K562 (cell line): ENCODE results near the gene SPI1. TPM values are rescaled to one million over a fixed set of nuclear protein-coding genes. Genes with fewer than 3 reads are reported as not detected.
A peak's percentile ranks its signal among the peaks of the same experiment; 100 is the strongest.

Experiments used
- ATAC-seq: fragments of 200-7000 bp; cut with Tn5 transposase; 3 replicates; pipeline ENCODE4 v1.9.1; 2020; ENCODE audit warnings: moderate library complexity
- BruUV-seq: library from RNA; stranded (reverse); fragments of 400-500 nt; replicated peaks from 2 replicates; lab custom pipeline; 2021; lab: Mats Ljungman, UMichigan
- CTCF ChIA-PET: fragments of 300-600 bp; formaldehyde crosslinking; extraction: SDS; loops from one replicate; lab custom pipeline; 2021; ENCODE audit warnings: low intra/inter-chr PET ratio; lab: Yijun Ruan, JAX
- POLR2A ChIA-PET: fragments of 300-600, 350-650 bp; sonication (Branson Sonifier 250); formaldehyde crosslinking; extraction: SDS; loops from one replicate; lab custom pipeline; 2021; ENCODE audit warnings: antibody characterized with exemption, inconsistent platforms; lab: Yijun Ruan, JAX
- DNase-seq, 4 experiments: peaks; one replicate each; pipeline versions ENCODE4 v3.0.0 to v3.0.0-alpha.2; 2011 to 2018; ENCODE audit warnings: low spot score in 3 of 4, mixed read lengths in 3 of 4; ENCODE audit errors: extremely low read depth in 1 of 4
- FAIRE-seq: peaks from 2 replicates; lab custom pipeline; 2011; peaks lifted over from hg19 to GRCh38; lab: Jason Lieb, UNC
- H2AFZ ChIP-seq: 2 replicates; pipeline ENCODE4 v1.6.0; 2011; ENCODE audit warnings: low read depth, low read length, control low read depth, inconsistent platforms
- H3K27ac ChIP-seq: fragments of 200-600 bp; 3 replicates; pipeline ENCODE4 v1.8.0; 2011; ENCODE audit warnings: low read depth, mild to moderate bottlenecking, control low read depth, inconsistent platforms, low read length, moderate library complexity, mixed read lengths; ENCODE audit errors: extremely low read depth
- H3K27me3 ChIP-seq, 2 experiments: fragments of 300-600 bp in 1 of 2; 2 replicates in 1 of 2; 3 replicates in 1 of 2; pipeline versions ENCODE4 v1.6.0 to v1.8.0; 2011; ENCODE audit warnings: inconsistent platforms in 2 of 2, low read length in 2 of 2, mild to moderate bottlenecking in 1 of 2, mixed read lengths in 1 of 2, moderate library complexity in 1 of 2; ENCODE audit not compliant: control insufficient read depth in 2 of 2, insufficient read depth in 2 of 2
- H3K36me3 ChIP-seq: fragments of 300-600 bp; 3 replicates; pipeline ENCODE4 v1.8.0; 2011; ENCODE audit warnings: mild to moderate bottlenecking, low read length, inconsistent platforms; ENCODE audit not compliant: control insufficient read depth, insufficient read depth
- H3K4me1 ChIP-seq, 2 experiments: fragments of 200-600 bp in 1 of 2; replicated peaks in 1 of 2; 2 replicates in 1 of 2; 3 replicates in 1 of 2; pipeline versions ENCODE4 v1.5.1 to v1.8.0; 2011; ENCODE audit warnings: inconsistent platforms in 2 of 2, low read length in 2 of 2, mild to moderate bottlenecking in 1 of 2, mixed read lengths in 1 of 2, moderate library complexity in 1 of 2; ENCODE audit not compliant: control insufficient read depth in 2 of 2, insufficient read depth in 2 of 2
- H3K4me2 ChIP-seq: 2 replicates; pipeline ENCODE4 v1.6.1; 2011; ENCODE audit warnings: low read length, control low read depth, inconsistent platforms, mixed read lengths; ENCODE audit not compliant: insufficient read depth
- H3K4me3 ChIP-seq: fragments of 200-600 bp; sonication (generic), shearing (Covaris generic); 2 replicates; pipeline ENCODE4 v1.5.1; 2016; ENCODE audit warnings: control low read depth, inconsistent platforms
- H3K79me2 ChIP-seq: fragments of 200-600 bp; 3 replicates; pipeline ENCODE4 v1.8.0; 2011; ENCODE audit warnings: low read length, inconsistent platforms; ENCODE audit not compliant: control insufficient read depth, insufficient read depth
- H3K9ac ChIP-seq, 2 experiments: 2 replicates each; pipeline versions ENCODE4 v1.6.0 to v1.6.1; 2011; ENCODE audit warnings: low read depth in 2 of 2, low read length in 2 of 2, control low read depth in 1 of 2, inconsistent platforms in 1 of 2, mild to moderate bottlenecking in 1 of 2, mixed read lengths in 1 of 2; ENCODE audit not compliant: insufficient read depth in 1 of 2
- H3K9me1 ChIP-seq: one replicate; pipeline ENCODE4 v1.6.0; 2011; ENCODE audit warnings: inconsistent platforms, mild to moderate bottlenecking, low read length, moderate library complexity; ENCODE audit not compliant: control insufficient read depth, insufficient read depth
- H3K9me3 ChIP-seq: replicated peaks from 2 replicates; pipeline ENCODE4 v1.5.1; 2011; ENCODE audit warnings: low read depth, low read length, inconsistent platforms; ENCODE audit not compliant: control insufficient read depth, insufficient read depth
- H4K20me1 ChIP-seq: replicated peaks from 2 replicates; pipeline ENCODE4 v1.6.1; 2011; ENCODE audit warnings: low read length, inconsistent platforms, mixed read lengths; ENCODE audit not compliant: control insufficient read depth, insufficient read depth
- HMBOX1 ChIP-seq: sonication (generic); IDR thresholded peaks from 2 replicates; pipeline ENCODE4 v1.6.1; 2016
- NFRKB ChIP-seq: fragments of 450-650 bp; IDR thresholded peaks from 2 replicates; pipeline ENCODE4 v1.6.1; 2016; ENCODE audit warnings: low read depth
- PHB2 ChIP-seq: fragments of 450-650 bp; IDR thresholded peaks from 2 replicates; pipeline ENCODE4 v1.6.1; 2017; ENCODE audit warnings: low read depth
- PHF21A ChIP-seq: fragments of 450-650 bp; IDR thresholded peaks from 2 replicates; pipeline ENCODE4 v1.6.1; 2017; ENCODE audit warnings: low read depth, borderline replicate concordance
- RCOR1 ChIP-seq, 2 experiments: IDR thresholded peaks; 2 replicates each; pipeline ENCODE4 v1.6.1; 2012; ENCODE audit warnings: low read depth in 2 of 2, low read length in 2 of 2, borderline replicate concordance in 1 of 2, improper control_type of control experiment in 1 of 2
- ZBTB33 ChIP-seq: sonication (generic); formaldehyde crosslinking; IDR thresholded peaks from 2 replicates; pipeline ENCODE4 v1.8.1; 2023; ENCODE audit warnings: mild to moderate bottlenecking, missing genetic modification reagents
- WGBS: fragments of 100-300 bp; shearing (Covaris generic); methylation state at CpG from one replicate; pipeline ENCODE4 v1.1.6; 2016; ENCODE audit warnings: low coverage, mixed read lengths; ENCODE audit not compliant: insufficient coverage; ENCODE audit errors: missing lambda C conversion rate; 5-methylcytosine and 5-hydroxymethylcytosine counted together
- in situ Hi-C: fragments of 300-500 bp; cut with MboI; formaldehyde crosslinking; loops from 4 replicates; pipeline ENCODE4 v1.15.0; 2018; ENCODE audit warnings: inconsistent platforms, mixed read lengths
- intact Hi-C: fragments of 100-400 bp; cut with micrococcal nuclease; formaldehyde crosslinking; loops from 2 replicates; pipeline ENCODE4 v1.14.2; 2022
- polyA plus RNA-seq, 8 experiments: library from polyadenylated mRNA; depleted of rRNA in 4 of 8; stranded (reverse) in 5 of 8; unstranded in 3 of 8; fragments of >200 nt; fragmentation: Nextera tagmentation in 2 of 8; fragmentation: Illumina TruSeq in 1 of 8; extraction: Ambion mirVana in 2 of 8; extraction: Trizol in 1 of 8; gene quantifications; 2 replicates each; pipeline versions ENCODE4 v1.2.1 to v1.2.3, GENCODE V29; 2011 to 2014; ENCODE audit warnings: inconsistent platforms in 1 of 8, missing spikeins in 1 of 8
- total RNA-seq, 7 experiments: library from RNA; depleted of rRNA in 6 of 7; stranded (reverse); fragments of >200 nt in 6 of 7; fragmentation: Illumina TruSeq in 2 of 7; extraction: Trizol in 2 of 7; gene quantifications; 2 replicates each; pipeline versions ENCODE4 v1.2.1 to v1.2.3, GENCODE V29; 2011 to 2021; ENCODE audit warnings: low replicate concordance in 1 of 7
- TF ChIP-seq, protein P1 (sequence below): fragments of 200-800 bp; sonication (Bioruptor generic); IDR thresholded peaks from 2 replicates; pipeline ENCODE4 v1.6.1; 2017; ENCODE audit warnings: missing genetic modification characterization, missing compliant biosample characterization
- TF ChIP-seq, protein P2 (sequence below): fragments of 250-450 bp; sonication (Bioruptor Pico); IDR thresholded peaks from 2 replicates; pipeline ENCODE4 v1.4.0; 2020
- TF ChIP-seq, protein P3 (sequence below): sonication (generic); formaldehyde crosslinking; IDR thresholded peaks from 2 replicates; pipeline ENCODE4 v1.8.0; 2022; ENCODE audit warnings: missing genetic modification reagents, mild to moderate bottlenecking, borderline replicate concordance

SPI1 gene
- total and polyA plus RNA-seq, 9 of the 15 experiments (the other 6 are each of a cell fraction or from before 2014, with no cell fraction given), result 0.10 to 33.7 (median 10.3) TPM

DNA sequence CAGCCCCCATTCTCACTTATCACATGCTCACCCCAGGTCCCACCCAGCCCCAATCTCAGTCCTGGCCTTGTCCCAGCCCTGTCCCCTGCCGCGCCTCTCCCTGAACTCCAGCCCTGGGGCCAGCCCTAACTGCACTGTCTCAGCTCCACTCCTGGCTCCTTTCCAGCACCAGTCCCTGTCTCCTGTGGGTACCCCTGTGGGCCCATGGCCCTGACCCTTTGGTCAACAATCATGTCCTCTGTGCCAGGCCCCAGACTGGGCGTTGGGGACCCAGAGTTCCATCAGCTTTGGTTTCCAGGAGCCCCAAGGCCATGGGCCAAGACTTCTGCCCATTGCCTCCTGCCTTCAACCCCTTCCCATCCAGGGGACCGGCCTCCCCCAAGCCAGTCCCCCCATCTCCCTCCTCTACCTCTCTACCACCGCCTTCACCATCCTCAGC is 757 bp downstream of the SPI1 start:
- H3K4me2 ChIP-seq, result peak overlapping the region; percentile 76
- TF ChIP-seq PHF21A (peak; percentile 81; the same call in 1 of the 2 replicates), HMBOX1 (no peak), RCOR1 (IDR thresholded peaks at IDR 0.05; ENCODE audit: borderline replicate concordance in 1 of 2, low read depth in 2 of 2, low read length in 2 of 2) (peak in 1 of 2 experiments; percentile 35; a peak in 1 of 4 replicates), ZBTB33 (CRISPR knock-in tag) (0 out of 2 replicates have a peak, but pooled peaks have one; percentile 43), NFRKB (peak; percentile 60), PHB2 (peak; percentile 7; the same call in 1 of the 2 replicates)
- TF ChIP-seq, protein P1, sequence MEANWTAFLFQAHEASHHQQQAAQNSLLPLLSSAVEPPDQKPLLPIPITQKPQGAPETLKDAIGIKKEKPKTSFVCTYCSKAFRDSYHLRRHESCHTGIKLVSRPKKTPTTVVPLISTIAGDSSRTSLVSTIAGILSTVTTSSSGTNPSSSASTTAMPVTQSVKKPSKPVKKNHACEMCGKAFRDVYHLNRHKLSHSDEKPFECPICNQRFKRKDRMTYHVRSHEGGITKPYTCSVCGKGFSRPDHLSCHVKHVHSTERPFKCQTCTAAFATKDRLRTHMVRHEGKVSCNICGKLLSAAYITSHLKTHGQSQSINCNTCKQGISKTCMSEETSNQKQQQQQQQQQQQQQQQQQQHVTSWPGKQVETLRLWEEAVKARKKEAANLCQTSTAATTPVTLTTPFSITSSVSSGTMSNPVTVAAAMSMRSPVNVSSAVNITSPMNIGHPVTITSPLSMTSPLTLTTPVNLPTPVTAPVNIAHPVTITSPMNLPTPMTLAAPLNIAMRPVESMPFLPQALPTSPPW (CRISPR knock-in tag), result no peak
- TF ChIP-seq, protein P2, sequence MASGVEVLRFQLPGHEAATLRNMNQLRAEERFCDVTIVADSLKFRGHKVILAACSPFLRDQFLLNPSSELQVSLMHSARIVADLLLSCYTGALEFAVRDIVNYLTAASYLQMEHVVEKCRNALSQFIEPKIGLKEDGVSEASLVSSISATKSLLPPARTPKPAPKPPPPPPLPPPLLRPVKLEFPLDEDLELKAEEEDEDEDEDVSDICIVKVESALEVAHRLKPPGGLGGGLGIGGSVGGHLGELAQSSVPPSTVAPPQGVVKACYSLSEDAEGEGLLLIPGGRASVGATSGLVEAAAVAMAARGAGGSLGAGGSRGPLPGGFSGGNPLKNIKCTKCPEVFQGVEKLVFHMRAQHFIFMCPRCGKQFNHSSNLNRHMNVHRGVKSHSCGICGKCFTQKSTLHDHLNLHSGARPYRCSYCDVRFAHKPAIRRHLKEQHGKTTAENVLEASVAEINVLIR (CRISPR knock-in tag), result no peak
- TF ChIP-seq, protein P3, sequence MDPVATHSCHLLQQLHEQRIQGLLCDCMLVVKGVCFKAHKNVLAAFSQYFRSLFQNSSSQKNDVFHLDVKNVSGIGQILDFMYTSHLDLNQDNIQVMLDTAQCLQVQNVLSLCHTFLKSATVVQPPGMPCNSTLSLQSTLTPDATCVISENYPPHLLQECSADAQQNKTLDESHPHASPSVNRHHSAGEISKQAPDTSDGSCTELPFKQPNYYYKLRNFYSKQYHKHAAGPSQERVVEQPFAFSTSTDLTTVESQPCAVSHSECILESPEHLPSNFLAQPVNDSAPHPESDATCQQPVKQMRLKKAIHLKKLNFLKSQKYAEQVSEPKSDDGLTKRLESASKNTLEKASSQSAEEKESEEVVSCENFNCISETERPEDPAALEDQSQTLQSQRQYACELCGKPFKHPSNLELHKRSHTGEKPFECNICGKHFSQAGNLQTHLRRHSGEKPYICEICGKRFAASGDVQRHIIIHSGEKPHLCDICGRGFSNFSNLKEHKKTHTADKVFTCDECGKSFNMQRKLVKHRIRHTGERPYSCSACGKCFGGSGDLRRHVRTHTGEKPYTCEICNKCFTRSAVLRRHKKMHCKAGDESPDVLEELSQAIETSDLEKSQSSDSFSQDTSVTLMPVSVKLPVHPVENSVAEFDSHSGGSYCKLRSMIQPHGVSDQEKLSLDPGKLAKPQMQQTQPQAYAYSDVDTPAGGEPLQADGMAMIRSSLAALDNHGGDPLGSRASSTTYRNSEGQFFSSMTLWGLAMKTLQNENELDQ, result 0 out of 2 replicates have a peak, but pooled peaks have one; percentile 74

More for the DNA sequence above, 757 bp downstream of the SPI1 start:
- Histone ChIP-seq H3K27me3 (no peaks in the 10 kb centered on the region), H3K79me2 (peaks cover 26% of the 10 kb centered on the region), H3K36me3 (peaks cover 8% of the 10 kb centered on the region; the same call in 1 of the 3 replicates), H3K4me3 (peak overlapping the region; percentile 47), H3K9ac (peak overlapping the region; percentile 82 to 93), H3K27ac (peak overlapping the region; percentile 86), H4K20me1 (no peaks in the 10 kb centered on the region), H3K9me1 (no peaks in the 10 kb centered on the region), H2AFZ (peak overlapping the region; percentile 81), H3K9me3 (no peaks in the 10 kb centered on the region), H3K4me1 (peaks cover 37 to 51% of the 10 kb centered on the region in 2 experiments)
- 8% methylated on average over 5 of the region's 5 CpGs for WGBS
- FAIRE-seq, result peak; percentile 29
- ChIA-PET POLR2A (interaction anchor here (0.6 to 1.8 kb wide), 9 partner anchors 13 to 1446 kb away, joined by 3 to 7 read pairs (median 3); no protein-coding TSS in a partner anchor), CTCF (no interaction called here)
- no TSS peak for BruUV-seq
- intact Hi-C loops, result loop anchor here (10.0 kb wide), 1 partner anchor 237 kb away; no protein-coding TSS in a partner anchor
- peak in 3 of 4 experiments; percentile 58 to 71 (median 61) for DNase-seq
- in situ Hi-C loops, result no loop called here
- peak; percentile 68 for ATAC-seq
